H1 (cell line): ENCODE measurements around the gene LIPT2. TPM values are rescaled to one million over a fixed set of nuclear protein-coding genes. Genes with fewer than 3 reads are reported as not detected.

Source experiments
- CTCF ChIA-PET: fragments of 300-600 bp; sonication (Branson Sonifier 250); formaldehyde crosslinking; loops from one replicate; lab custom pipeline; 2021; ENCODE audit not compliant: partially characterized antibody; lab: Charles Lee
- POLR2A ChIA-PET: fragments of 300-600 bp; sonication (Branson Sonifier 250); formaldehyde crosslinking; loops from one replicate; lab custom pipeline; 2021; ENCODE audit warnings: inconsistent platforms; ENCODE audit not compliant: partially characterized antibody; lab: Charles Lee
- DNase-seq, 2 experiments: peaks; one replicate each; pipeline versions ENCODE4 v3.0.0 to v3.0.0-alpha.2; 2010 to 2022; ENCODE audit warnings: low spot score in 2 of 2, low read depth in 1 of 2, mixed read lengths in 1 of 2
- FAIRE-seq: peaks from 2 replicates; lab custom pipeline; 2011; peaks lifted over from hg19 to GRCh38; lab: Jason Lieb, UNC
- H2AFZ ChIP-seq: 2 replicates; pipeline ENCODE4 v1.8.1; 2012; ENCODE audit warnings: low read length, inconsistent platforms
- H2AK5ac ChIP-seq: 2 replicates; pipeline ENCODE4 v1.6.1; 2013; ENCODE audit warnings: low read depth, low read length
- H2BK120ac ChIP-seq: replicated peaks from 2 replicates; pipeline ENCODE3; 2013; ENCODE audit warnings: low read depth, low read length, inconsistent platforms
- H2BK12ac ChIP-seq: 2 replicates; pipeline ENCODE4 v1.6.1; 2013; ENCODE audit warnings: low read depth, low read length
- H2BK15ac ChIP-seq: 2 replicates; pipeline ENCODE4 v1.6.1; 2013; ENCODE audit warnings: low read length
- H2BK20ac ChIP-seq: 2 replicates; pipeline ENCODE4 v1.6.1; 2013; ENCODE audit warnings: low read length
- H2BK5ac ChIP-seq: 2 replicates; pipeline ENCODE4 v1.6.1; 2013; ENCODE audit warnings: low read depth, low read length
- H3K14ac ChIP-seq: 2 replicates; pipeline ENCODE4 v1.6.1; 2013; ENCODE audit warnings: inconsistent platforms; ENCODE audit not compliant: insufficient read length
- H3K18ac ChIP-seq: 2 replicates; pipeline ENCODE4 v1.6.1; 2013; ENCODE audit warnings: low read length; ENCODE audit errors: extremely low read depth
- H3K23ac ChIP-seq: 2 replicates; pipeline ENCODE4 v1.6.1; 2013; ENCODE audit warnings: inconsistent platforms; ENCODE audit not compliant: insufficient read length
- H3K23me2 ChIP-seq: 2 replicates; pipeline ENCODE4 v1.6.1; 2013; ENCODE audit warnings: low read depth, low read length
- H3K27ac ChIP-seq: 2 replicates; pipeline ENCODE4 v1.6.1; 2011; ENCODE audit warnings: low read depth, low read length, inconsistent platforms
- H3K27me3 ChIP-seq, 4 experiments: replicated peaks in 1 of 4; 1 replicate in 1 of 4; 2 replicates in 3 of 4; pipeline versions ENCODE4 v1.6.1 to v1.8.1; 2011 to 2013; ENCODE audit warnings: low read length in 3 of 4, mild to moderate bottlenecking in 3 of 4, inconsistent platforms in 2 of 4, mixed read lengths in 2 of 4, moderate library complexity in 1 of 4; ENCODE audit not compliant: control insufficient read depth in 3 of 4, insufficient read depth in 3 of 4; ENCODE audit errors: extremely low read depth in 1 of 4
- H3K36me3 ChIP-seq, 4 experiments: 2 replicates each; pipeline versions ENCODE4 v1.6.1 to v1.8.1; 2011 to 2013; ENCODE audit warnings: mild to moderate bottlenecking in 4 of 4, low read length in 3 of 4, moderate library complexity in 2 of 4, control low read depth in 1 of 4, inconsistent platforms in 1 of 4; ENCODE audit not compliant: insufficient read depth in 4 of 4, control insufficient read depth in 2 of 4
- H3K4ac ChIP-seq: replicated peaks from 2 replicates; pipeline ENCODE3; 2013; ENCODE audit warnings: low read length, low read depth, mixed read lengths, inconsistent platforms; ENCODE audit not compliant: insufficient read length
- H3K4me1 ChIP-seq, 4 experiments: replicated peaks in 1 of 4; 1 replicate in 1 of 4; 2 replicates in 3 of 4; pipeline versions ENCODE4 v1.6.1 to v1.8.1; 2011 to 2013; ENCODE audit warnings: low read length in 3 of 4, inconsistent platforms in 2 of 4, mixed read lengths in 1 of 4; ENCODE audit not compliant: insufficient read depth in 4 of 4, control insufficient read depth in 3 of 4
- H3K4me2 ChIP-seq, 2 experiments: 2 replicates each; pipeline versions ENCODE4 v1.6.1 to v1.8.1; 2011 to 2013; ENCODE audit warnings: low read depth in 2 of 2, low read length in 2 of 2, control low read depth in 1 of 2, inconsistent platforms in 1 of 2, mild to moderate bottlenecking in 1 of 2; ENCODE audit not compliant: insufficient read depth in 1 of 2
- H3K4me3 ChIP-seq, 4 experiments: fragments of 200-600, 300-600 bp in 1 of 4; sonication (generic), shearing (Covaris generic), sonication (Bioruptor Twin) in 1 of 4; 2 replicates each; pipeline versions ENCODE4 v1.5.1 to v1.8.1; 2011 to 2016; ENCODE audit warnings: low read length in 4 of 4, low read depth in 3 of 4, control low read depth in 2 of 4, inconsistent platforms in 2 of 4, mild to moderate bottlenecking in 2 of 4, mixed read lengths in 1 of 4, moderate library complexity in 1 of 4; ENCODE audit not compliant: insufficient read depth in 2 of 4; ENCODE audit errors: extremely low read depth in 1 of 4
- H3K56ac ChIP-seq: replicated peaks from 2 replicates; pipeline ENCODE3; 2013; ENCODE audit warnings: low read depth, mild to moderate bottlenecking, mixed read lengths, low read length, inconsistent platforms; ENCODE audit not compliant: insufficient read length
- H3K79me1 ChIP-seq: 2 replicates; pipeline ENCODE4 v1.6.1; 2013; ENCODE audit warnings: low read depth, low read length, control low read depth
- H3K79me2 ChIP-seq, 2 experiments: 2 replicates each; pipeline versions ENCODE4 v1.6.1 to v1.8.1; 2012 to 2013; ENCODE audit warnings: low read length in 2 of 2, mild to moderate bottlenecking in 2 of 2, inconsistent platforms in 1 of 2; ENCODE audit not compliant: insufficient read depth in 2 of 2, control insufficient read depth in 1 of 2
- H3K9ac ChIP-seq, 4 experiments: replicated peaks in 1 of 4; 1 replicate in 1 of 4; 2 replicates in 3 of 4; pipeline versions ENCODE4 v1.6.1 to v1.8.1; 2011 to 2013; ENCODE audit warnings: low read depth in 3 of 4, low read length in 3 of 4, control low read depth in 2 of 4, mild to moderate bottlenecking in 2 of 4, moderate library complexity in 2 of 4, inconsistent platforms in 1 of 4; ENCODE audit errors: extremely low read depth in 1 of 4
- H3K9me3 ChIP-seq, 2 experiments: 2 replicates each; pipeline versions ENCODE4 v1.6.1 to v1.8.1; 2012 to 2013; ENCODE audit warnings: mild to moderate bottlenecking in 2 of 2, moderate library complexity in 2 of 2, control low read depth in 1 of 2, inconsistent platforms in 1 of 2, low read depth in 1 of 2, low read length in 1 of 2, mixed read lengths in 1 of 2; ENCODE audit not compliant: insufficient read depth in 2 of 2
- H4K20me1 ChIP-seq, 2 experiments: replicated peaks in 1 of 2; 2 replicates each; pipeline versions ENCODE3 to v1.8.1; 2011 to 2013; ENCODE audit warnings: inconsistent platforms in 2 of 2, low read length in 2 of 2, mild to moderate bottlenecking in 1 of 2; ENCODE audit not compliant: insufficient read depth in 2 of 2, control insufficient read depth in 1 of 2
- H4K5ac ChIP-seq: 2 replicates; pipeline ENCODE4 v1.6.1; 2013; ENCODE audit warnings: low read length, low read depth, mixed read lengths, inconsistent platforms; ENCODE audit not compliant: insufficient read length
- H4K8ac ChIP-seq: 2 replicates; pipeline ENCODE4 v1.8.0; 2013; ENCODE audit warnings: mild to moderate bottlenecking, moderate library complexity, low read length, inconsistent platforms; ENCODE audit not compliant: insufficient read depth; ENCODE audit errors: extremely low read depth
- H4K91ac ChIP-seq: replicated peaks from 2 replicates; pipeline ENCODE3; 2013; ENCODE audit warnings: low read length, mixed read lengths, inconsistent platforms; ENCODE audit not compliant: insufficient read length
- GABPA ChIP-seq: IDR thresholded peaks from 2 replicates; pipeline ENCODE4 v1.6.1; 2011; ENCODE audit warnings: mild to moderate bottlenecking, low read length, moderate library complexity, borderline replicate concordance; ENCODE audit not compliant: insufficient read depth
- RAD21 ChIP-seq, 2 experiments: IDR thresholded peaks in 1 of 2; conservative IDR thresholded peaks in 1 of 2; 2 replicates each; pipeline ENCODE4 v1.6.1; 2011; ENCODE audit warnings: low read depth in 2 of 2, low read length in 2 of 2, improper control_type of control experiment in 1 of 2, inconsistent platforms in 1 of 2, mild to moderate bottlenecking in 1 of 2, moderate library complexity in 1 of 2
- SAP30 ChIP-seq: fragments of 300-600 bp; sonication (generic); IDR thresholded peaks from 2 replicates; pipeline ENCODE4 v1.7.1; 2012; ENCODE audit warnings: low read length, moderate library complexity, mild to moderate bottlenecking, inconsistent platforms; ENCODE audit not compliant: insufficient read depth, insufficient replicate concordance
- WGBS, 2 experiments: shearing (Covaris generic) in 1 of 2; methylation state at CpG; one replicate each; pipeline versions ENCODE4 v1.1.6 to v1.1.7; 2013 to 2015; ENCODE audit warnings: low lambda C conversion rate in 2 of 2, mixed read lengths in 2 of 2, inconsistent platforms in 1 of 2, low coverage in 1 of 2, missing lambda C conversion rate in 1 of 2; ENCODE audit not compliant: insufficient replicate concordance in 2 of 2, insufficient coverage in 1 of 2, insufficient read length in 1 of 2; ENCODE audit errors: extremely low coverage in 1 of 2, missing lambda C conversion rate in 1 of 2; 5-methylcytosine and 5-hydroxymethylcytosine counted together
- polyA plus RNA-seq, 7 experiments: library from polyadenylated mRNA; depleted of rRNA in 3 of 7; stranded (reverse) in 5 of 7; unstranded in 2 of 7; fragments of >200 nt in 5 of 7; fragments of 200-250 nt in 2 of 7; gene quantifications; 1 replicate in 5 of 7; 2 replicates in 1 of 7; 4 replicates in 1 of 7; pipeline versions ENCODE4 v1.2.1 to v1.2.3, GENCODE V29; 2011 to 2013; ENCODE audit warnings: missing spikeins in 2 of 7, mixed read lengths in 2 of 7
- total RNA-seq: library from RNA; stranded (reverse); fragmentation: NEBNext Ultra II Directional; extraction: Animal tissue kit (Norgen Biotek cat#: 25700); gene quantifications from 2 replicates; pipeline ENCODE4 v1.2.1, GENCODE V29; 2021
- TF ChIP-seq, protein P1 (sequence below), 3 experiments: IDR thresholded peaks; 1 replicate in 2 of 3; 2 replicates in 1 of 3; pipeline versions ENCODE4 v1.5.1 to v1.6.1; 2011; ENCODE audit warnings: low read length in 3 of 3, mild to moderate bottlenecking in 3 of 3, inconsistent platforms in 2 of 3, low read depth in 1 of 3, moderate library complexity in 1 of 3; ENCODE audit not compliant: insufficient read depth in 1 of 3; ENCODE audit errors: control extremely low read depth in 1 of 3

LIPT2 gene
- total and polyA plus RNA-seq, 2 of the 8 experiments (the other 6 are each of a cell fraction or from before 2014, with no cell fraction given), result 6.4 to 16.7 TPM

DNA sequence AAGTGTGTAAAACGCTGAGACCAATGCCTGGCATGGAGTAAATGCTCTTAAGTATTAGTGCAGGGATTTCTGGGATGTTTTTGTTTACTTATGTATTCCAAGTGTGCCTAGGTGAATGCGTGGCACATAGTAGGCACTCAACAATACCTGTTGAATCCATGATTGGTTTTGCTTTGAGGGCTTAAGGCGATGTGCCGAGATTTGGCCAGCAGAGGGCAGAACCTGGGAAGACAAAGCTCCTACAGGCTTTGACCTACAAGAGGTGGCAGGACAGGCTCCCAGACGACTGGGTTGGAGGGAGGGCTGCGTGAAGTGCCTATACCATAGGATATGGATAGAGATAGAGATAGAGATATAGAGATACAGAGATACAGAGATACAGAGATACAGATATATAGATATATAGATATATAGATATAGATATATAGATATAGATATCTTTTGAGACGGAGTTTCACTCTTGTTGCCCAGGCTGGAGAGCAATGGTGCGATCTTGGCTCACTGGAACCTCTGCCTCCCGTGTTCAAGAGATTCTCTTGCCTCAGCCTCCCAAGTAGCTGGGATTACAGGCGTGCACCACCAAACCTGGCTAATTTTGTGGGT lies 40.0 kb downstream of the LIPT2 start:
- Histone ChIP-seq H2BK15ac (no peak overlapping the region), H3K9ac (no peak overlapping the region), H3K18ac (no peak overlapping the region), H3K23ac (no peak overlapping the region), H3K4me2 (no peak overlapping the region), H3K9me3 (no peaks in the 10 kb centered on the region), H3K56ac (no peak overlapping the region), H4K20me1 (no peaks in the 10 kb centered on the region), H2AFZ (no peak overlapping the region), H3K79me2 (no peaks in the 10 kb centered on the region), H3K4me1 (peaks cover 0 to 2% (median 0%) of the 10 kb centered on the region in 4 experiments; a peak in 1 of 7 replicates), H3K27ac (no peak overlapping the region), H3K23me2 (no peaks in the 10 kb centered on the region), H2BK20ac (no peak overlapping the region), H2BK120ac (no peak overlapping the region), H3K4me3 (no peak overlapping the region), H4K5ac (no peak overlapping the region), H2AK5ac (no peak overlapping the region), H3K14ac (no peak overlapping the region), H3K79me1 (no peaks in the 10 kb centered on the region), H2BK5ac (no peak overlapping the region), H4K91ac (no peak overlapping the region), H3K36me3 (no peaks in the 10 kb centered on the region), H3K4ac (no peak overlapping the region), H2BK12ac (no peak overlapping the region), H4K8ac (no peak overlapping the region), H3K27me3 (no peaks in the 10 kb centered on the region)
- ChIA-PET POLR2A (interaction anchor here (1.0 to 2.0 kb wide), 7 partner anchors 13 to 278 kb away, joined by 3 to 8 read pairs (median 3); partner anchors contain the start of genes LIPT2 and POLD3), CTCF (interaction anchor here (0.6 to 8.6 kb wide), 39 partner anchors 9 to 467 kb away, joined by 3 to 291 read pairs (median 4); partner anchors contain the start of genes KCNE3 and LIPT2)
- DNase-seq (peak; percentile 53 to 89), FAIRE-seq (peak; percentile 48)
- 44% methylated on average over 10 of the region's 10 CpGs; no CpG with 5 or more reads in 1 of the 2 experiments for WGBS, 2 experiments
- TF ChIP-seq, protein P1, sequence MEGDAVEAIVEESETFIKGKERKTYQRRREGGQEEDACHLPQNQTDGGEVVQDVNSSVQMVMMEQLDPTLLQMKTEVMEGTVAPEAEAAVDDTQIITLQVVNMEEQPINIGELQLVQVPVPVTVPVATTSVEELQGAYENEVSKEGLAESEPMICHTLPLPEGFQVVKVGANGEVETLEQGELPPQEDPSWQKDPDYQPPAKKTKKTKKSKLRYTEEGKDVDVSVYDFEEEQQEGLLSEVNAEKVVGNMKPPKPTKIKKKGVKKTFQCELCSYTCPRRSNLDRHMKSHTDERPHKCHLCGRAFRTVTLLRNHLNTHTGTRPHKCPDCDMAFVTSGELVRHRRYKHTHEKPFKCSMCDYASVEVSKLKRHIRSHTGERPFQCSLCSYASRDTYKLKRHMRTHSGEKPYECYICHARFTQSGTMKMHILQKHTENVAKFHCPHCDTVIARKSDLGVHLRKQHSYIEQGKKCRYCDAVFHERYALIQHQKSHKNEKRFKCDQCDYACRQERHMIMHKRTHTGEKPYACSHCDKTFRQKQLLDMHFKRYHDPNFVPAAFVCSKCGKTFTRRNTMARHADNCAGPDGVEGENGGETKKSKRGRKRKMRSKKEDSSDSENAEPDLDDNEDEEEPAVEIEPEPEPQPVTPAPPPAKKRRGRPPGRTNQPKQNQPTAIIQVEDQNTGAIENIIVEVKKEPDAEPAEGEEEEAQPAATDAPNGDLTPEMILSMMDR (IDR thresholded peaks at IDR 0.05; ENCODE audit: control extremely low read depth in 1 of 3, insufficient read depth in 1 of 3, low read depth in 1 of 3, low read length in 3 of 3), result peak; percentile 75 to 94 (median 89)
- TF ChIP-seq GABPA (no peak), RAD21 (IDR thresholded peaks at IDR 0.05 in 1 of 2, conservative IDR thresholded peaks at IDR 0.05 in 1 of 2; ENCODE audit: low read depth in 2 of 2, low read length in 2 of 2) (peak; percentile 86 to 92), SAP30 (no peak)
